NT2/D1 (cell line): Measurements from ENCODE around the gene TRIM33.

Experiments used
- YY1 ChIP-seq: IDR thresholded peaks from 2 replicates; pipeline ENCODE4 v1.6.1; 2011; ENCODE audit not compliant: insufficient read length, insufficient read depth
- ZNF274 ChIP-seq: IDR thresholded peaks from 2 replicates; pipeline ENCODE4 v1.6.1; 2011; ENCODE audit warnings: mild to moderate bottlenecking, low read depth, low read length

DNA sequence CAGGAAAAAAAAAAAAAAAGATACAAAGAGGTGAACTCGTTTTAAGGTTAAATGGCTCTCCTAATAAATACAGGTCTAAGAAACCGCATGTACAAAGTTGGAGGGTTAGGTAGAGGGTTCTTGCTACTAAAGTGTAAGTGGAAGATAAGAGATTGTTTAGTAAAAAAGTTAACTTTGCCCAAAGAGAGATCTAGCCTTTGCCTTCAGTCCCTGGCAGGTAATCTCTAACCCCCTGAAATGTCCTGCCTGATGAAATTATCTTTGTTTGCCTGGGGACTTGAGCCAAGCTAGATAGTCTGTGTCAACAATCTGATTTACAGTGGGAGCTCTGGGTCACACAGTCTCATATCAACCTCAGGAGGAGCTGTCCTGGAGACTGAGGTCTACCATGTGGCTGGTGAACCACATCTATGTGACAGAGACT, 57.6 kb downstream of the TRIM33 start:
- TF ChIP-seq YY1 = no peak
- no peak for TF ChIP-seq ZNF274
